ENCODE measurements around the gene TLNRD1.
A peak's percentile ranks its signal among the peaks of the same experiment; 100 is the strongest.

TLNRD1 gene

GRCh38 chr15:81003097-81003350 lies 2.3 kb downstream of the TLNRD1 start:
- no peaks in the 10 kb centered on the region for H3K9me3 Mint-ChIP-seq

GRCh38 chr15:81006124-81006523 lies 5.4 kb downstream of the TLNRD1 start:
- H3K9me3 Mint-ChIP-seq = no peaks in the 10 kb centered on the region
- peaks cover 29% of the 10 kb centered on the region for H3K36me3 Mint-ChIP-seq (ENCODE audit: low read depth)
- H3K4me1 Mint-ChIP-seq (ENCODE audit: low read depth) = peaks cover 42% of the 10 kb centered on the region
- H3K4me3 Mint-ChIP-seq = no peak overlapping the region
- no peak overlapping the region for H3K27ac Mint-ChIP-seq
- no peaks in the 10 kb centered on the region for H3K27me3 Mint-ChIP-seq (ENCODE audit: low read depth)

More at GRCh38 chr15:81003097-81003350, 2.3 kb downstream of the TLNRD1 start:
- no peaks in the 10 kb centered on the region for H3K27me3 Mint-ChIP-seq (ENCODE audit: low read depth)
- no peak overlapping the region for H3K4me3 Mint-ChIP-seq
- H3K27ac Mint-ChIP-seq = no peak overlapping the region
- peaks cover 20% of the 10 kb centered on the region for H3K36me3 Mint-ChIP-seq (ENCODE audit: low read depth)
- peaks cover 47% of the 10 kb centered on the region for H3K4me1 Mint-ChIP-seq (ENCODE audit: low read depth)

DNA sequence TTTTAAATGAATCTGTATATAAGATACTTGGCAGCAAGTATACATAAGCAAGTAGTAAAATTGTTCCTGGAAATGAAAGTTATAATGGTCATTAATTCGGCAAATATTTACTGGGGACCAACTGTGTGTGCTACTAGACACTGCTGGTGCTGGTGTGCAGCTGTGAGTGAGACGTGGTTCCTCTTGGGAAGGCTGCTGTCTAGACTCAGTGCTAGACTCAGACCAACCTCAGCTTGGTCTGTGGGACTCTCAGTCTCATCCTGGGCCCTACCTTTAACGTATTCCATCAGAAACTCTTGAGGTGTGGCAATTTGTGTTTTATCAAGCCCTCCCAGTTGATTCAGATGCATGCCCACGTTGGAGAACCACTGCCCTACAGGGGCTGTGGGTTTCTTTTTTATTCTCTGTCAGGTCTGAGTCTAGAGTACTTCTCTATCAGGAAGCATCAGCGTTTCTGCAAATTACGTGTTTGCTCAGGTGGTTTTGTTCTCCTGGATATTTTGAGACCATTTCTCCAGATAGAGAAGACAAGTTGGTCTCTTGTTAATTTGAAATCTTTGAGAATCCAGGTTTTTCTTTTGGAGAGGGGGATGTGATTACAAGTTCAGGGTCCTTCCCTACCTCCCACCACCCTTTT lies 6.8 kb downstream of the TLNRD1 start:
- Mint-ChIP-seq H3K9me3 (no peaks in the 10 kb centered on the region), H3K27me3 (ENCODE audit: low read depth) (no peaks in the 10 kb centered on the region), H3K36me3 (ENCODE audit: low read depth) (peaks cover 32% of the 10 kb centered on the region), H3K27ac (no peak overlapping the region), H3K4me1 (ENCODE audit: low read depth) (peaks cover 48% of the 10 kb centered on the region), H3K4me3 (no peak overlapping the region)

DNA sequence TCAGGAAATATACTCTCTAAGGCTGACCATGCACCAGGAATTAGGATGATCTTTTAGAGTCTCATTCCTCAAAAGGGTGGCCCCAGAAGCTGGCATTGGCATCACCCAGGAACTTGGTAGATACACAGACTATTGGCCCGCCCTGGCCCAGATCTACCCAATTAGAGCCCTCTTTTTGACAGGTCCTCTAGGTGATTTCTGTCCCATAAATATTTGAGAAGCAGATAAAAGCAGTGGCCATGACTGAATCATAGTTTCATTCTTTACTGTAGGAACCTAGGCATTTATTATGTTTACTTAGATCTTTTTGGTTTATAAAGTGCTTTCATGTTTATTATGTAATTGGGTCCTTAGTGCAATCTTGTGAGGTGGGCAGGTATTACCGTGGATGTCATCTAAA lies 7.6 kb downstream of the TLNRD1 start:
- Mint-ChIP-seq H3K4me3 (no peak overlapping the region), H3K9me3 (no peaks in the 10 kb centered on the region), H3K36me3 (ENCODE audit: low read depth) (peaks cover 31% of the 10 kb centered on the region), H3K27me3 (ENCODE audit: low read depth) (no peaks in the 10 kb centered on the region), H3K4me1 (ENCODE audit: low read depth) (peaks cover 45% of the 10 kb centered on the region), H3K27ac (no peak overlapping the region)

DNA sequence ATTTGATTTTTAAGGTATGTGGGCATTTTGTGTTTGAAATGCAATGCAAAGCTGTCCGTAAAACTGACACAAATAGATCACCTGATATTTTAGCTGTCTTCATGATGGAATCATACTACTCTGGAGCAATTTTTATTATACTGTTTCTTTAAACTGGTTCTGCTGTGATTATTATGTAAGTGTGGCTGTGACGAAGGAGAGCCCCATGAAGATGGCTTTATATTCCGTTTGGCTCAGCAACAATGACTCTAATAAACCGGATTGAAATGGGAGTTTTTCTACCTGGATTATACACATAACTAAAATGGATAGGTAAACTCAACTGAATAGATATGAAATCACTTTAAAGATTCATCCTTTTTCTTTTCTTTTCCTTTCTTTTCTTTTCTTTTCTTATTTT lies 9.4 kb downstream of the TLNRD1 start:
- no peak overlapping the region for H3K27ac Mint-ChIP-seq
- no peak overlapping the region for H3K4me3 Mint-ChIP-seq
- no peaks in the 10 kb centered on the region for H3K27me3 Mint-ChIP-seq (ENCODE audit: low read depth)
- peaks cover 28% of the 10 kb centered on the region for H3K4me1 Mint-ChIP-seq (ENCODE audit: low read depth)
- H3K36me3 Mint-ChIP-seq (ENCODE audit: low read depth) = peaks cover 17% of the 10 kb centered on the region
- H3K9me3 Mint-ChIP-seq = no peaks in the 10 kb centered on the region

GRCh38 chr15:81011593-81011992 lies 10.9 kb downstream of the TLNRD1 start:
- H3K27me3 Mint-ChIP-seq (ENCODE audit: low read depth) = no peaks in the 10 kb centered on the region
- peaks cover 12% of the 10 kb centered on the region for H3K36me3 Mint-ChIP-seq (ENCODE audit: low read depth)
- peaks cover 22% of the 10 kb centered on the region for H3K4me1 Mint-ChIP-seq (ENCODE audit: low read depth)
- H3K4me3 Mint-ChIP-seq = no peak overlapping the region
- H3K27ac Mint-ChIP-seq = no peak overlapping the region
- H3K9me3 Mint-ChIP-seq = no peaks in the 10 kb centered on the region

GRCh38 chr15:81012588-81012987 lies 11.9 kb downstream of the TLNRD1 start:
- no peak overlapping the region for H3K27ac Mint-ChIP-seq
- peaks cover 12% of the 10 kb centered on the region for H3K36me3 Mint-ChIP-seq (ENCODE audit: low read depth)
- H3K4me3 Mint-ChIP-seq = no peak overlapping the region
- H3K9me3 Mint-ChIP-seq = no peaks in the 10 kb centered on the region
- H3K27me3 Mint-ChIP-seq (ENCODE audit: low read depth) = no peaks in the 10 kb centered on the region
- peaks cover 18% of the 10 kb centered on the region for H3K4me1 Mint-ChIP-seq (ENCODE audit: low read depth)

- Mint-ChIP-seq H3K4me1 (ENCODE audit: low read depth) (peaks cover 15% of the 10 kb centered on the region), H3K9me3 (no peaks in the 10 kb centered on the region), H3K27ac (no peak overlapping the region)
Measured at GRCh38 chr15:81013396-81013929, 12.7 kb downstream of the TLNRD1 start.

DNA sequence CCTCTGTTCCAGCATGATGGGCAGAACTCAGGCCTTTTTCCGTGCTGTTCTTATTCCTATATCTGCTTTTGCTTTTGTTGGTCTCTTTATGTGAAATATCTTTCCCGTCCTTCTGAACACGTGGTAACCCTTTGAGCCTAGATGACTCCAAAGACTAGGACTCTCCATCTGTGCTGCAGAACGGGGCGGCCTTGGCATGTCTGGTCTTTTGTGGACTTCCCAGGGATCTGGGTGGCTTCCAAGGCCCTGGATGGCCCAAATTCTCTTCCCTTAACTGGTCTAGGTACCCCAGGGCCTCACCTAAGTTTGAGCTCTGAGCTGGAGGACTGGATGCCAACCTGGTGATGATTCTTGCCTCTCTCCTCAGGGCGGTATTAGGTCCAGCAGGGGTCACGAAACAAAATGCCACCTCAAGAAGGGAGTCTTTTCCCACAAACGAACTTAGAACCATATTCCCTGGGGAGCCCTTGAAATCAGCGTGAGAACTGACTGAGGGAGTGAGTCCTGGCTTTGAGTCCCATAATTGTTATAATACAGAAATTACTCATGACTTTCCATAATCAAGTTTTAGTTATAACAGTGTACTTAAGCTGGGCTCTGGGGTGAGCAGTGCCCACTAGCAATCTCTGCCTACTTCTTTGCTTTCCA lies 13.8 kb downstream of the TLNRD1 start:
- peaks cover 10% of the 10 kb centered on the region for H3K36me3 Mint-ChIP-seq (ENCODE audit: low read depth)
- no peaks in the 10 kb centered on the region for H3K9me3 Mint-ChIP-seq
- H3K4me3 Mint-ChIP-seq = no peak overlapping the region
- H3K27ac Mint-ChIP-seq = no peak overlapping the region
- H3K27me3 Mint-ChIP-seq (ENCODE audit: low read depth) = no peaks in the 10 kb centered on the region
- H3K4me1 Mint-ChIP-seq (ENCODE audit: low read depth) = peaks cover 10% of the 10 kb centered on the region

More at GRCh38 chr15:81013396-81013929, 12.7 kb downstream of the TLNRD1 start:
- Mint-ChIP-seq H3K27me3 (ENCODE audit: low read depth) (no peaks in the 10 kb centered on the region), H3K36me3 (ENCODE audit: low read depth) (peaks cover 12% of the 10 kb centered on the region), H3K4me3 (no peak overlapping the region)

DNA sequence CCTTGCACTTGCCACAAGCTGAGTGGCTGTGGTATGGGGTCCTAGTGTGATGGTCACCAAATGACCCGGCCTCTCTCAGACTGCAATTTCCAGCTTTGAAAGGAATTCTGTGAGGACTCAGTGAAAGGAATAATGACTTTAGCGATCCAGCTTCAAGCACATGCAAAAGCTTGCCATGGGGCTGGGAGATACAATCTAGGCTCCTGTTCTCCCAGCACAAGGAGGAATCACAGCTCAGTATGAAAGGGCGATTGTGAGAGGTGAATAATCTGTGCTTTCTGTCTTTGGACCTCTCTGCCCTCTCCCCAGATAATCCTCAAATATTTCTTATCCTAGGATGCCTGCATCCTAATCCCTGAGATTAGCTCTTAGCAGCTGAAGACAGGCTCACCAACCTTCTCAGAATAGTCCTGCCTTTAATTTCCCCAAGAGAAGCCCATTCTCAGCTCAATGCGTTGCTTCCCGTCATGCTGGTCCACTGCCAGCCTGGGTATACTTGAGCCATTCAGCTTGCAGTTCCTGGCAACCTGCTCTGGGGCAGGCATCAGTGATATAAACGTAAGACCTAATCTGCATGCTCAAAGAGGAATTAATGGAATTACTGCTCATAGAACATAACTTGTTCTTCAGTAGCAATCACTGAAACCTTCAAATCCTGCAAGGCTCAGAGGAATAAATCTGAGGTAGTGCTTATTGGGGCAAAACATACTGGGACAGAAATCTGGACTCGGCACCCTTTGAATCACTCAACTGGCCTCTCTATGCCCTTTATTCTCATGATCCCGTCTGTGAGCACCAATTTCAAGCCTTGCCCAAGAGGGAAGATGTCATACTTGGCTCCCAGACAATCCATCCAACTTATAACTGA lies 15.1 kb downstream of the TLNRD1 start:
- Mint-ChIP-seq H3K4me1 (ENCODE audit: low read depth) (peaks cover 6% of the 10 kb centered on the region), H3K27ac (no peak overlapping the region), H3K27me3 (ENCODE audit: low read depth) (no peaks in the 10 kb centered on the region)

DNA sequence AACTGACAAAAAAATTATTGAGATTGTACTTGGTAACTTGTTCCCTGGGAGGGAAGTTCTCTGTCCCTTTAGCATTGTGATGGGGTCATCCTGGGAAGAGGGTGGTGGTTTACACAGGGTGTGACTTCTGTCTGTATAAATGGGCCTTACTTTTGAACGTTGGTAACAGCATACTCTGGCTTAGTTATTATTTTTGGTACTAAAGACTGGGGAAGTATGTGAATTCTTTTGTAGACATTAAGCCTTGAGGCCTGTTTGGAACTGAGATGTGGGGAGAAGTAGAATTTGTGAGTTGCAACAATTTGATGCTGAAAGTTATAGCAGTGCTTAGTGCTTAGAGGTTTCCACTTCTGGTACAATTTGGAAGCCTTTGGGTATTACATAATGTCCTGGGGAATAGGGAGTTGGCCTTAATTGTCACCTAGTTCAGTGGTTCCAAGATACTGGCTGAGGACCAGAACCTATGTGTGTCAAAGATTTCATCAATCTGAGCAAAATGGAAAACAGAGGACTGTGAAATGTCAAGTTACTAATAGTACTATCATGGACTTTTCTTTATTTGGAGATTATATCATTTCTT lies 15.9 kb downstream of the TLNRD1 start:
- H3K27ac Mint-ChIP-seq = no peak overlapping the region
- no peak overlapping the region for H3K4me3 Mint-ChIP-seq
- H3K27me3 Mint-ChIP-seq (ENCODE audit: low read depth) = no peaks in the 10 kb centered on the region
- H3K9me3 Mint-ChIP-seq = no peaks in the 10 kb centered on the region
- H3K36me3 Mint-ChIP-seq (ENCODE audit: low read depth) = peaks cover 3% of the 10 kb centered on the region
- peaks cover 3% of the 10 kb centered on the region for H3K4me1 Mint-ChIP-seq (ENCODE audit: low read depth)

More for the DNA sequence above, 15.1 kb downstream of the TLNRD1 start:
- H3K36me3 Mint-ChIP-seq (ENCODE audit: low read depth) = peaks cover 3% of the 10 kb centered on the region
- no peak overlapping the region for H3K4me3 Mint-ChIP-seq
- no peaks in the 10 kb centered on the region for H3K9me3 Mint-ChIP-seq

GRCh38 chr15:81018197-81018596 lies 17.5 kb downstream of the TLNRD1 start:
- Mint-ChIP-seq H3K4me3 (no peak overlapping the region), H3K27ac (no peak overlapping the region), H3K9me3 (no peaks in the 10 kb centered on the region), H3K4me1 (ENCODE audit: low read depth) (peaks cover 2% of the 10 kb centered on the region), H3K27me3 (ENCODE audit: low read depth) (no peaks in the 10 kb centered on the region), H3K36me3 (ENCODE audit: low read depth) (no peaks in the 10 kb centered on the region)

GRCh38 chr15:81021321-81021720 lies 20.6 kb downstream of the TLNRD1 start:
- Mint-ChIP-seq H3K36me3 (ENCODE audit: low read depth) (no peaks in the 10 kb centered on the region), H3K27ac (no peak overlapping the region), H3K4me1 (ENCODE audit: low read depth) (peaks cover 23% of the 10 kb centered on the region), H3K27me3 (ENCODE audit: low read depth) (no peaks in the 10 kb centered on the region), H3K4me3 (no peak overlapping the region), H3K9me3 (no peaks in the 10 kb centered on the region)

- Mint-ChIP-seq H3K27me3 (ENCODE audit: low read depth) (no peaks in the 10 kb centered on the region), H3K9me3 (no peaks in the 10 kb centered on the region), H3K27ac (peak overlapping the region; percentile 79), H3K4me3 (peak overlapping the region; percentile 49), H3K4me1 (ENCODE audit: low read depth) (peaks cover 30% of the 10 kb centered on the region), H3K36me3 (ENCODE audit: low read depth) (peaks cover 2% of the 10 kb centered on the region)
Measured at GRCh38 chr15:81023483-81024264, 23.0 kb downstream of the TLNRD1 start.
